HG02840 (cell line): ENCODE measurements around the gene GPX4.
A peak's percentile ranks its signal among the peaks of the same experiment; 100 is the strongest.

Source experiments
- ATAC-seq: cut with Tn5 transposase; IDR thresholded peaks from one replicate; pipeline ENCODE4 v1.9.1; 2021; ENCODE audit warnings: mild to moderate bottlenecking, moderate library complexity, moderate number of reproducible peaks; ENCODE audit not compliant: unreplicated experiment, low FRiP score

The GPX4 gene

DNA sequence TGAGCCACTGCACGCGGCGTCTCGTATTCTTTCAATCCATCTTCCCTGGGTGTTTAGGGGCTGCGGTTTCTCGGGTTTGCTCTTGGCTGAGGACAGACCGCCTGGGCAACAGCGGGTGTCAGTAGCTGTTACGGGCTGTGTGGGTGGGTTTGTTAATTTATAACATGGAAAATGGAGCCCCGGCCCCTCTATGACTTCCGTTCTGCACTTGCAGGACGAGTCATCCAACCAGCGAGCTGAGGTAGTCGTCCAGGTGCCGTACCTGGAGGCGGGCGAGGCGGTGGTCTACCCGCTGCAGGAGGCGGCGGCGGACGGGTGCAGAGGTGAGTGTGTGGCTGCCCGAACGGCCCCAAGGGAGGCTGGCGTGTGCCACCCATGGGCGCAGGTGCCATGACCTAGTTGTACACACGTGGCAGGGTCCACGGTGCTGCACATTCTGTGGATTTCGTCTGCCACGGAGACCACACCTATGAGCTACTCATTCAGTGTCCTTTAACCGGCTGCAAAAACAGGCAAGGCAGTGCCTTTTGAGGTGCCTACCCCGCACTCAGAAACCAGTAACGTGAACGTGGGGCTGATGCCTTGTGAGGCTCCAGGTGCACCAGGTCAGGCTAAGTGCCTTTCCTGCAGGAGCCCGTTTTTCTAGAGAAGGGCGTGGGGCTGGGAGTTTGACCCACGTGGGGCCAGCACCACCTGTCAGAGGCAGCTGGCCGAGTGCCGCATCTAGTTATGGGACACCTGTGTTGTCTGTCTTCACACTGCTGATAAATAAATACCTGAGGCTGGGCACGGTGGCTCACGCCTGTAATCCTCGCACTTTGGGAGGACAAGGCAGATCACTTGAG, 19.5 kb upstream of the GPX4 start:
- ATAC-seq: no peak

DNA sequence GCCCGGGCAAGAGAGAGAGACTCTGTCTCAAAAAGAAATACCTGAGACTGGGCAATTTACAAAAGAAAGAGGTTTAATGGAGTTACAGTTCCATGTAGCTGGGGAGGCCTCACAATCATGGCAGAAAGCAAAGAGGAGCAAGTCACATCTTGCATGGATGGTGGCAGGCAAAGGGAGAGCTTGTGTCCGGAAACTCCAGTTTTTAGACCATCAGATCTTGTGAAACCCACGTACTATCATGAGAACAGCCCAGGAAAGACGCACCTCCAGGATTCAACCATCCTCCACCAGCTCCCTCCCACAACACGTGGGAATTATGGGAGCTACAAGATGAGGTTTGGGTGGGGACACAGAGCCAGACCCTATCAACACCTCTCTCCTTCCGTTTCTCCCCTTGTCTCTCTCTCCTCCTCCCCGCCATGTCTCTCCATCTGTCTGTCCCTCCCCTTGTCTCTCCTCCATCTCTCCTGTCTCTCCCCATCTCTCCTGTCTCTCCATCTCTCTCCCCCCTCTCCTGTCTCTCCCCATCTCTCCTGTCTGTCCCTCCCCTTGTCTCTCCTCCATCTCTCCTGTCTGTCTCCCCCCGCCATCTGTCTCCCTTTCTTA, 18.6 kb upstream of the GPX4 start:
- no peak for ATAC-seq

DNA sequence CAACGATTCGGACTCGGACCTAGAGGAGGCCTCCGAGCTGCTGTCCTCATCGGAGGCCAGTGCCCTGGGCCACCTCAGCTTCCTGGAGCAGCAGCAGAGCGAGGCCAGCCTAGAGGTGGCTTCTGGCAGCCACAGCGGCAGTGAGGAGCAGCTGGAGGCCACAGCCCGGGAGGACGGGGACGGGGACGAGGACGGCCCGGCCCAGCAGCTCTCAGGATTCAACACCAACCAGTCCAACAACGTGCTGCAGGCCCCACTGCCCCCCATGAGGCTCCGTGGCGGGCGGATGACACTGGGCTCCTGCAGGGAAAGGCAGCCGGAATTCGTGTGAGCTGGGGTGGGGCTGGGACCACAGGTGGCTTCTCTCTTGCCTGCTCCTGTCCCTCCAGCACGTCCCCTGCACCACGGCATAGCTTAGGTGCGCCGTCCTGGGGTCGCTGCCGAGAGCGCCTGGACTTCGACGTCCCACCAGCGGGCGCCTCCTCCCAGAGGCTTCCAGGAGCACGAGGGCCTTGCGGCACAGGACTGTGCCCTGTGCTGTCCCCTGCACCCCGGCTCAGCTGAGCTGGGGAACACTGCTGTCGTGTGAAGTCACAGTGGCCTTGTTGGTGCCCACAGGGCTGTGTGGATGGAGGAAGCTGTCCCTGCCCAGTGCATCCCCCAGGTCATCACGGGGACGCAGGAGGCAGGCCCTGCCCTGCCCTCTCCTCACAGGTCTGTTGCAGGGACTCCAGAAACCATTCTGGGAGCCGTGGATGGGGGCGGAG, 17.9 kb upstream of the GPX4 start:
- ATAC-seq: no peak

DNA sequence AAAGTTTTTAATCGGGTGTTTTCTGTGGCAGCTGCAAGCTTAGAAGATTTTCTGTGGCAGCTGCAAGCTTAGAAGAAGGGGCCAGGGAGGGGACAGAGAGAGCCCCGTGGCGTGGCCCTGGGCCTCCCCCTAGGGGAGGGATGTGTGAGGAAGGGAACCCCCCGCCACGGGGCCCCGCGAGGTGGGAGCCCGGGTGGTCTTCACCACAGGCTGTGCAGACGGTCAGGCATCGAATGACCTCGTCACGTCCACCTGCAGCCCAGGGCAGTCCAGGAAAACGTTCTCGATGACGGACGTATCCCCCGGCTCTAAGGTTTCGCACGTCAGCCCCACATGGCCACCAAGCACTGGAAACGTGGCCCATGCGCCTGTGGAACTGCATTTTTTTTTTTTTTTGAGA, 17.2 kb upstream of the GPX4 start:
- no peak for ATAC-seq

DNA sequence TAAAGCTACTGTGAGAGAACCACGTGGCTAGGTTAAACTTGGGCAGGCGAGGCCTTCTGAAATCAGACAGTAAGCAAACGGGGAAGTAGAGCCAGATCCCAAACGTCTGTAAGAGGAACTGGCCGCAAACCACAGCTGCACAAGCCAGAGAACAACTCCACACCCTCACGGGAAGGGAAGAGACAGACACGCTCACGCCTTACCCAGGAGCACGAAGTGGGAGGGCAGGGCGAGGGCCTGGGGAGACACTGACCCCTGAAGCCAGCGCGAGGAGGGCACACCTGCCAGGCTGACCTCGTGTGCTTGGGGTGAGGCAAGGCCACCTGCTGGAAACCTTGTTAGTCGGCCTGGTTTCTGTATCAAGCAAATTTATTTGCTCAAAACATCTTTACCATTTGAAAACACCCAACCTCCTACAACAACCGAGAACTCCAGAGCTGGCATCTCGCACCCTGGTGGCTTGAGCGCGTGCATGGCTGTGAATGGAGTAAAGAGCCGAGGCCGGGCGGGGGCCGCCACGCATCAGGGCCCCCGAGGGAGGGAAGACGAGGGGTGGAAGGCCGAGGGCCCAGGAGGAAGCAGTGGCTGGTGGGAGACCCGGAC, 15.9 kb upstream of the GPX4 start:
- ATAC-seq: no peak

DNA sequence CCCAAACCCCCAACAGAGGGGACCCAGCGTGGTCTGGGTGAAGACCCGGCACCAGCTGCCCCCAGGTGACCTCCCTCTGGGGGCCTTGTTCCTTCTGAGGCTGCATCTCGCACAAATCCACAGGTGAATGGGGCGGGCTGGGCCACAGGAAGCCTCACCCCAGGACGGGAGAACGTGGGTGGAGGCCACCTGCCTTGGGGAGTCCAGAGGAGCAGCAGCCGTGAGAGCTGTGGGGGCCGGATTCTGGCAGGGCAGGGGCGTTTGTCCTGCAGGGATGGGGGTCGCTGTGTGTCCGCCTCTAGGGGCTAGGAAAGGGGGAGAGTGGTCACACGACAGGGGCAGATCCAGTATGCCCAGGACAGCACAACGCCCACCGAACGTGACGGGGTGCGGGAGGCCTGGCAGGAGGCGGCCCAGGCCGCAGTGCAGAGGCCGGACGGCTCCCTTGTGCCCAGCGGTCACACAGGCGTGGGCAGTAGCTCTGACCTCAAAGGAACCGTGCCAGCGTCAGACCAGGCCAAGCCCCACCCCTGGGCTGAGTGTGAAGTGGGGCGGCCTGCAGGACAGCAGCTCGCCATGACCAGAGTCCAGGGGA, 15.3 kb upstream of the GPX4 start:
- ATAC-seq: no peak

DNA sequence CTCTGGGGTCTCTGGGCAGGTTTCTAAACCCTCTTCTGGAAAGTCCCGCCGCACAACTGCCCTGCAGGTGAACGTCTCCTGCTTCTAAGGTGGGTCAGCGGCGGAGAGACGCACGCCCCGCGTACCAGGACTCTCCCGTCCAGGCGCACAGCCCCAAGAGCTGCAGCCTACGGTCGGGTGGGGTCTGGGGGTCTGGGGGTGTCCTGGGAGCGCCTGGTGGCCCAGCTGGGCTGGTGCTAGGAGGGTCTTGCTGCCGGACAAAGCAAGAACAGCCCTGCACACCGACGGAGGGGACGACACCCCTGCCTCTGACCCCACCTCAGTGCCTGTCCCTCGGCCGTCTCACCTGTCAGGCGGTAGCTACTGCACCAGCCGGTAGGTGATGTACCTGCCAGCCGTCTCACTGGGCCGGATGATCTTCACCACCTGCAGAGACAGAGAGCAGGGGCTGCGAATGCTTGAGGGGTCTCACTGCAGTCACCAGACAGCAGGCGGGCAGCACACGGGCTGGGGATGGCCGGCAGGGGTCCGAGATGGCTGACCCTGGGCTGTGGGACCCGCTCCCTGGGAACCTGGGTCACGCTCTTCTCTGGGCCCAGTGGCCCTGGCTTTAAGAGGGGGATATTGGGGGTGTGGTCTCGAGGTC, 14.5 kb upstream of the GPX4 start:
- ATAC-seq: no peak

DNA sequence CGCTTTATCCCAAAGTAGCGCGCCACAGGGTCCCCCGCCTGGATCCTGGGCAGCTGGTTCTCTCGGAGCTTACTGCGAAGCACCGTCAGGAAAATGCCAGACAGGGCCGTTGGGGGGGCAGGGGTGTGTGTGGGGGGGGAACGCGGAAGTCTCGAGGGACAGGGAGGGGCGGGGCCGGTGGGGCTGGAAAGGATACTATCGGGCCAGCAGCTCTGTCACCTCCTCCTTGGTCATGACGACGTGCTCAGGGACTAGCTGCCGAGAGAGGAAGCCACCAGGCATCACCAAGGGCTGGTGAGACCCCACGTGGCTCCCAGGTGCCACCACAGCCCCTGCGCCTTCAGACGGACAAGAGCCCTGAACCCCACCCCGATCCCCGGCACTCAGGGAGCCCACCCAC, 13.9 kb upstream of the GPX4 start:
- ATAC-seq: no peak

DNA sequence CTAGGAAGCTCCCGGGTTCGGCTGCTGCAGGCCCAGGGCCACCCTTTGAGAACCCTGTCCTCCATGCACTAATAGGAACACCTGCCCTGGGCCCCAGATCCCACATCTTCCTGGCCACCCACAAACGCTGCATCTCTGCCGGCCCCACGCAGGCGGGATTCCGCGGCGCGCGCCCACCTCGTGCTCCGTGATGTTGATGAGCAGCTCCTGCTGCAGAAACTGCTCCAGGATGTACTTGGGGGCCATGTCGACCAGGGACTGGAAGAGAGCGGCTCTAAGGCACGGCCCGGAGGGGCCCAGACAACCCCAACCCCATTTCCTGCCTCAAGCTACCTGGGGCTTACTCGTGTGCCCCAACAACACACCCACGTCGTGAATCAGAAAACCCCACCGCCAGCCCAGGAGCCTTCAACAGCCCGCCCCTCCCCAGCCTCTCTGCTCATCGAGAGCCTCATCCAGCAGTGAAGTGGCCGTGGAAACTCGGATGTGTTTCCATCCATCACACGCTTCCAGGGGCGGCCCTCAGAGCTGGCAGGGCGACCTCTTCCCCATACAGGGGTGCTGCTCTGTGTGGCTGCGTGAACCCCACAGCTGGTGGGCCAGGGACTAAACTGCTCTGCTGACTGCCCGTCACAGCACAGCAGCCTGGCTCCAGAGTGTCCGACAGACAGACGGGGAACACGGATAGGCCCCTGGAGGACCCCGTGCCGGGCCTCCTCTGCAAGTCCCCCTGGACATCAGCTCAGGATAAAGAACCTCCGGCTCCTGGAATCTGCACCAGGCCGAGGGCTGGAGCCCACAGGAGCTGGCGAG, 12.9 kb upstream of the GPX4 start:
- no peak for ATAC-seq

DNA sequence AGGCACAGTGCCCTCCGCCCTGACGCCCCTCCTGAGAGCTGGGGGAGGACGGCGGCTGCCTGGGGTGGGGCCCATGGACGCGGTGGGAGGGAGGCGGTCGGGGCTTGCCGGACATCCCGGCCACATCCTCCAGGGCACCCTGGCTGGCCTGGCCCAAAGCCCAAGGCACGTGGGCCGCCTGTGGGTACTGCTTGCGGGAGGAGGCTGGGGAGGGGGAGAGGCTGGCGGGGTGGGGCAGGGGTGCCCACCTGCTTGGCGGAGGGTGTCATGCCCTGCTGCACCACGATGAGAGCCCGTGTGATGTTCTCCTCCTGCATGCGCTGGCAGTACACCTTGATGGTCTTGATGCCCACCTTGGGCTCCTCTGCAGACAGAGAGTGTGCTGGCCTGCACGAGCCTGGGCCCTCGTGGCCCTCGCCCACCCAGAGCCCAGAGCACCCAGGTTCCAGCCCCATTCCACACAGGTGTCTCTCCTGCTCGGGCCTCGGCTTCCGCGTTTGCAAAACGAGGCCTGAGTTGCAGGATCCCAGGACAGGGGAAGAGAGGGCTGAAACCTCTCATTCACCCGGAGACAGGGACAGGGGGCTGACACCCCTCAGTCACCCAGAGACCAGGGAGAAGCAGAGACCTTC, 12.1 kb upstream of the GPX4 start:
- no peak for ATAC-seq

DNA sequence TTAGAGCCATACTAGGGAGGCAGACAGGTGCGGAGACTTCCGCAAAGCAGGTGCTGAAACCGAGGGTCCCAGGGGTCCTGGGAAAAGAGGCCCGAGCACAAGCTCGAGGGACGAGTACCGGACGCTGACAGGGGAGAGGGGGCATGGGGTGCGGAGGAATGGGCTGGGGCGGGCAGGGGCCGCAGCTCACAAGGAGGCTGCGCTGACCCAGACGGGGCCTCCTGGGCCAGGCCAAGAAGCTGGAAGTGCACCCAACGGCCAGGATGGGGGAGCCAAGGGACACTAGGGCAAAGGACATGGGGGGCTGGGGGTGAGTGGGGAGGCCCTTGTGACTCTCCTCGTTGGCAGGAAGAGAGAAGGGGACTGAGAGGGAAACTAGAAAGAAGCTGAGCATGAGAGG, 10.5 kb upstream of the GPX4 start:
- no peak for ATAC-seq

DNA sequence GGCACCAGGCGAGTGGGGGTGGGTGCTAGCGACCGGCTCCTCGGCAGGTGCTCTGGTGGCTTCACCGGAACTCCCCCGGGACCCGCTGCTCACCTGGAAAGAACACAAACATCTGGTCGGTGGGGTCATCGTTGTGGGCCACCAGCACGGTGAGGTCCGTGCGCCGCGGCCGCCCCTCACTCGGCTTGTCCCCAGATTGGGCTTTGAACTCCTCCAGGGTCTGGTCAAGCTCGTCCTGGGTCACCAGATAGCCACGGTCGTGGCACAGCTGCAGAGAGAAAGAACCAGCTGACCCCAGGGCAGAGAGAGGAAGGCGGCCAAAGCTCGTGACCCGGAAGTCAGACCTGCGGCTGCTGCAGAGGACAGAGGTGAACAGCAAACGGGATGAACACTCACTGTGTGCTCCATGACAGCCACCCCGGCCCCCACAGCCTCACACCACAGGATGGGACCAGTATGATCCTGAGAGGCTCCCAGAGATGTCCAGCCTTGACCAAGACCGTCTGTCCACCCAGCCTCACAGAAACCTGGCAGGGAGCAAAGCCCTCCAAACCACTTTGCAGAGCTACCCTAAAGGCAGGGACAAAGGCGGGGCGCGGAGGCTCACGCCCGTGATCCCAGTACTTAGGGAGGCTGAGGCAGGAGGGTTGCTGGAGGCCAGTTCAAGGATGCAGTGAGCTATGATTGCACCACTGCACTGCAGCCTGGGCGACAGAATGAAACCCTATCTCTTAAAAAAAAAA, 9.8 kb upstream of the GPX4 start:
- ATAC-seq: no peak

DNA sequence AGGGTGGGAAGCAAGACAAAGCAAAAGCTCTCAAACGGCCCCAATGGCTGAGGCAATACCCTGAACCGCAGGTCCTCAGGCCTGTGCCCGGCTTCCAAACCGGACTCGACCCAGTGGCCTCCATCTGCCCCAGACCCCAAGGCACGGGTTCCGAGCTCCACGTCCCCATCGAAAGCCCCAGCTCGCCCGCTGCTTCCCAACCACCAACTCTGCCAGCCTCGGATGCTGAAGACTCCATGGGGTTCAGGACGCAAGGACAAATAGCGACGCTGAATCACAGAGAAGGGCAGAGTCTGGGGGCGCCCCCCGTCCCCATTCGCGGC, 9.2 kb upstream of the GPX4 start:
- peak; percentile 4 for ATAC-seq

DNA sequence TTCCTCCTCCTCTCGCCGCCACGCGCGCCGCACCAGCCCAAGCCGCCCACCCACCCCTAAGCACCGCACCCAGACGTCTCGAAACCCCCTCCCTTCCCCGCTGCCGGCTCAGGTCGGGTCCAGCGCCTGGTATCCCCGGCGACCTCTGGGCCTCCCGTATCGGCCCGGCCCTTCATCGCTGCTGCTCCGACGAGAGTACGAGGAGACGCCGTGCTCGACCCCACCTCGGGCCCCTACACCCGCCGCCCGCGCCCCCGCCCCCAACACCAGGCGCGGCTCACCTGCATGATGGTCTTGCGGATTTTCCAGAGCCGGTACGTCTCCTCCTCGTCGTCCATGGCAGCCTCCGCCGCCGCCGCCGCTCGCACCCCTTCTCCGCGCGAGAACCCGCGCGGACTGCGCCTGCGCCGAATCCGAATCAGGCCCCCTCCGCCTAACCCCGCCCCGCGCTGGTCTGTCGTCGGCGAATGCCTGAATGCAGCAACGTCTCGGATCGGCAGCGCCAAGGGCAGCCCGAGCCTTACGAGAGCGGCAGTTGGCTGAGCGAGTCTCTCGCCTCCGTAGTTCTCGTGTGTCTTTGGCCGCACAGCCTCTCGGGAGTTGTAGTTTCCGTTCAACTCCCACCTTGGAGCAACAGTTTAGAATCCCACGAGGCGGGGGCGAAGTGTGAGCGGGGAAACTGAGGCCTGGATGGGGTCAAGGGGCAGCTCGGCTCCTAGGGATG, 8.7 kb upstream of the GPX4 start, which contains the start of gene POLR2E:
Gene POLR2E (minus strand): TSS at position 398 of the 724 bp plus-strand sequence. CDS start 60 bp downstream, at position 338.
- peak; percentile 73 for ATAC-seq

DNA sequence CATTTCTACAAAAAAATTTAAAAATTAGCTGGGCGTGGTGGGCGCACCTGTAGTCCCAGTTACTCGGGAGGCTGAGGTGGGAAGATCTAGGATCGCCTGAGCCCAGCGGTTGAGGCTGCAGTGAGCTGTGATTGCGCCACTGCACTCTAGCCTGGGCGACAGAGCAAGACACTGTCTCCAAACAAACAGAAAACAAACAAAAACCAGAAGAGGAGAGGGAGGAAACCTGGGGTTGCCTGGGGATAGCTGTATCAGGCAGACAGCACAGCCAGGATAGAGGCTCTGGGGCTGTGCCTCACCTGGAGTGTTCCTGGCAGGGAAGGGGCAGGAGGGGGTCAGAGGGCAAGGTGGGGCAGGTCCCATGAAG, 6.0 kb upstream of the GPX4 start:
- no peak for ATAC-seq

DNA sequence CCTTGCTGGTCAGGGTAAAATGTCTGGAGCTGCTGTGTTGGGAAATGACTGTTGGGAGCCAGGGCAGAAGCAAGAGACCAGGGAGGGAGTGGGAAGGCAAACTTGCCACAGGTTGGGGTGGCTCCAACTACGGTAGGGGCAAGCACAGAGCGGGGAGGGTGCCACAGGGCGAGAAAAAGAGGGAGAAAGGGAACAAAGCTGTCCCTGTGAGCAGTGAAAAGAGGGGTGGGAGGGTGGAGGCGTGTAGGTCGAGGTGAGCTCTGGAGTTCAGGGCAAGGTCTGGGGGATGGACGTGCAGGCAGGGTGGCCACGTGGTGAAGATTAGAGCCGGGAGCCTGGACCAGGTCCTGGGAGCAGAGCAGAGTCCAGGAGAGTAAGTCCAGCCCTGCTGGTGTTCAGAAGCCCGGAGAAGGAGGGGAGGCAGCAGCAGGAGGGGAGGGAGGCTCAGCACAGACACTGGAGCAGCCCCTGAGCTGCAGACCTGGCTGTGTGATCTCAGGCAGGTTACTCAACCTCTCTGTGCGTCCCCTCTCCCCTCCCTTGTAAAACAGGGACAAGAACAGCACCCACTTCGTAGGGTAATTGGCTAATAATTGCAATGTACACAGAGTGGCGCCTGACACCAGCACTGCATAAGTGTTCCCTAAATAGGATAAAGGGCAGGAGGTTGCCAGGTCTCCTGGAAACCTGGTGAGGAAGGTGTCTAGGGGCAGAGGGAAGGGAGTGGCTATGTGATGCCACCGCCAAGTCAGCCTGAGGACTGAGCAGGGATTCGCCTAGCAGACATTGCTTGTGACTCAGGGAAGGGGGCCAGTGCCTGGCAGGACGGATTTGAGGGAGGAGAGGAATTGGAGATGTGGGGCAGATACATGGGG, 5.4 kb upstream of the GPX4 start:
- ATAC-seq: no peak

DNA sequence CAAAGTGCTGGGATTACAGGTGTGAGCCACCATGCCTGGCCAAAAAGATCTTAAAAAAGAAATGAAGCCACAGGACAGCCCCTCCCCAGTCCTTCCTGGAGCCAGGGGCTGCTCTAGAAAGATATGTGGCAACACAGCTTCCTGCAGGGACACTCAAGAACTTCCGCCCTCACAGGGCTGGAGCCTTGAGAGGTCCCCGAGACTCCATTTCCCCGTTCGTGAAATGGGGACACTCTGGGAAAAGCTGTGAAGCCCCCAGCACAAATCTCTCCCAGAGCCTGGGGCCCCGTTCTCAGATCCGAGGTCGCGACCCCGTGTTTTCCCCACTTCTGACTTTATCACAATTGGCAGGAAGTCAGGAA, 2.5 kb upstream of the GPX4 start:
- ATAC-seq: no peak
